Gastroesophageal sphincter (tissue), 4 donors: Measurements from ENCODE around the gene KRTAP16-1. TPM values are rescaled to one million over a fixed set of nuclear protein-coding genes. Genes with fewer than 3 reads are reported as not detected.

ENCODE experiments used
- ATAC-seq: fragments of 150-250 bp; one replicate; pipeline ENCODE4 v1.9.1; 2016; ENCODE audit warnings: mild to moderate bottlenecking, moderate library complexity
- H3K27ac ChIP-seq, 4 donors: fragments of 200-600 bp; sonication (generic) in 3 of 4; 1 replicate in 3 of 4; 2 replicates in 1 of 4; pipeline ENCODE4 v1.5.1; 2016 to 2019
- H3K27me3 ChIP-seq: fragments of 200-600 bp; sonication (generic); one replicate; pipeline ENCODE4 v1.5.1; 2019
- H3K36me3 ChIP-seq, 2 donors: fragments of 200-600 bp; sonication (generic); one replicate each; pipeline ENCODE4 v1.5.1; 2019; ENCODE audit warnings: control low read depth in 1 of 2
- H3K4me1 ChIP-seq, 3 donors: fragments of 200-600 bp; sonication (generic); 1 replicate in 2 of 3; 2 replicates in 1 of 3; pipeline ENCODE4 v1.5.1; 2016 to 2019; ENCODE audit warnings: control low read depth in 2 of 3
- H3K4me3 ChIP-seq, 2 donors: fragments of 200-600 bp; sonication (generic); one replicate each; pipeline ENCODE4 v1.5.1; 2019; ENCODE audit warnings: mild to moderate bottlenecking in 1 of 2, moderate library complexity in 1 of 2
- H3K9me3 ChIP-seq, 3 donors: fragments of 200-600 bp; sonication (generic); one replicate each; pipeline ENCODE4 v1.5.1; 2017 to 2019; ENCODE audit warnings: control low read depth in 2 of 3
- CTCF ChIP-seq, 4 experiments: fragments of 200-600 bp in 2 of 4; fragments of 450-650 bp in 2 of 4; sonication (generic) in 1 of 4; IDR thresholded peaks; one replicate each; pipeline ENCODE4 v1.5.1; 2017 to 2019; ENCODE audit warnings: antibody characterized with exemption in 4 of 4, mild to moderate bottlenecking in 2 of 4, moderate library complexity in 2 of 4
- EP300 ChIP-seq: sonication (generic); formaldehyde crosslinking; IDR thresholded peaks from one replicate; pipeline ENCODE4 v1.6.1; 2017; ENCODE audit warnings: antibody characterized with exemption, mild to moderate bottlenecking
- POLR2A ChIP-seq, 2 donors: fragments of 450-650 bp; IDR thresholded peaks; one replicate each; pipeline ENCODE4 v1.6.1; 2017; ENCODE audit warnings: antibody characterized with exemption in 2 of 2, mild to moderate bottlenecking in 2 of 2, moderate library complexity in 1 of 2
- POLR2AphosphoS5 ChIP-seq: sonication (generic); formaldehyde crosslinking; IDR thresholded peaks from one replicate; pipeline ENCODE4 v1.6.1; 2017; ENCODE audit warnings: antibody characterized with exemption
- WGBS, 2 donors: methylation state at CpG; one replicate each; pipeline ENCODE4 v1.1.5; 2018; ENCODE audit warnings: low coverage in 1 of 2; 5-methylcytosine and 5-hydroxymethylcytosine counted together
- total RNA-seq, 4 donors: library from RNA; depleted of rRNA; stranded (reverse); fragments of >200 nt; gene quantifications; one replicate each; pipeline ENCODE4 v1.1.0, GENCODE V29; 2016

KRTAP16-1 gene
- total RNA-seq, 4 donors from 2014 or later, result not detected

DNA sequence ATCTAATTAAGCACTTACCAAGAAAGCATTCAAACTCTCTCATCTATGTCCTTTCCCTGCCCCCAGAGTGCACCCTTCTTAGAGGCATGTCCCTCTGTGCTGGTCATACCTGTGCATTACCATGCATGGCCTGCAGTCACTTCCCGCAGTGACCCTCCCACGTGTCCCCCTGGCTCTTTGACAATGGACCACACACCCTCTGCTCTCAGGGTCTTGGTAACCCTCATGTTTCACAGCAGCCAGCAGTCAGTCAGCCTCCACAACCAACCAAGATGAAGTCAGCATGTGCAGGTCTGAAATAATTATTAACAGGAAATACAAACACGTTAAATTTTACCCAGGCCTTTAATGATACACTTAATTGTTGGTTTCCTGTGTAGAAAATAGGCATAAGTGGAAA lies 31.4 kb upstream of the KRTAP16-1 start:
- Histone ChIP-seq H3K27ac (no peak overlapping the region), H3K36me3 (no peaks in the 10 kb centered on the region), H3K4me1 (no peaks in the 10 kb centered on the region), H3K9me3 (peaks cover 0 to 7% (median 0%) of the 10 kb centered on the region in 3 donors), H3K4me3 (no peak overlapping the region), H3K27me3 (no peaks in the 10 kb centered on the region)
- no peak for ATAC-seq
- WGBS, 2 donors, result 27 to 57% methylated on average over 1 to 3 of the region's 3 CpGs
- TF ChIP-seq POLR2A (IDR thresholded peaks at IDR 0.05), result no peak
- no peak for TF ChIP-seq POLR2AphosphoS5
- TF ChIP-seq CTCF (IDR thresholded peaks at IDR 0.05), result no peak
- no peak for TF ChIP-seq EP300

- peaks cover 1% of the 10 kb centered on the region for H3K27me3 ChIP-seq
- no peak for ATAC-seq
- WGBS, 2 donors, result 43 to 47% methylated on average over 1 to 2 of the region's 2 CpGs
- peaks cover 0 to 7% (median 0%) of the 10 kb centered on the region in 3 donors for H3K9me3 ChIP-seq
- H3K4me1 ChIP-seq, result no peaks in the 10 kb centered on the region
- H3K27ac ChIP-seq, result no peak overlapping the region
- no peak overlapping the region for H3K4me3 ChIP-seq
- H3K36me3 ChIP-seq, result no peaks in the 10 kb centered on the region
- no peak for TF ChIP-seq POLR2A (IDR thresholded peaks at IDR 0.05)
- no peak for TF ChIP-seq EP300
- no peak for TF ChIP-seq CTCF (IDR thresholded peaks at IDR 0.05)
- no peak for TF ChIP-seq POLR2AphosphoS5
Measured at GRCh38 chr17:41339571-41340172, 30.6 kb upstream of the KRTAP16-1 start.

DNA sequence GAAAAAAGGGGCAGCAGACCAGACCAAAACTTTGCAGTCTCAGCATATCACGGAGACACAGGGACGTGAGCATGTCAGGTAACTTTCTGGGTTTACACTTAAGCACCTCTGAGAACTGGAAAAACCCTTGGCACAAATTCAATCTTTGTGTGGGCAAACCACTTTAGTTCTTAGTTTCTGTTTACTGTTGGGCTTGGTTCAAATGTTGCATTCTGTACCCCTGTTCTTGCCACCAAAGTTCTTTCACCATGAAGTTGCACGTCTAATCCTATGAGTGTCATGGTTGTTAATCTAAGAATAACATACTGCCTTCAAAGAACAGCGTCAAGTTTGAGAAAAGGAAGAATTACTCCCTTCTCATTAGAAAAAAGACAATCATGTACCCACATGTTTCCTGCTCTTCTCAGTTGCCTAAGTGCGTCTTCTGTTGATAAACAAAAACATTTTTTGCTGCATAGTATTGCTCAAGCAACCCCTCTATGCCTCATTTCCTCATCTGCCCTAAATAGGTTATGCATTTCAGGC lies 29.9 kb upstream of the KRTAP16-1 start:
- no peak for ATAC-seq
- Histone ChIP-seq H3K4me1 (no peaks in the 10 kb centered on the region), H3K4me3 (no peak overlapping the region), H3K9me3 (peaks cover 0 to 7% (median 0%) of the 10 kb centered on the region in 3 donors), H3K27ac (no peak overlapping the region), H3K36me3 (no peaks in the 10 kb centered on the region), H3K27me3 (peaks cover 4% of the 10 kb centered on the region)
- WGBS, 2 donors, result 38 to 64% methylated on average over 5 of the region's 5 CpGs
- TF ChIP-seq CTCF (IDR thresholded peaks at IDR 0.05) (no peak), POLR2AphosphoS5 (no peak), POLR2A (IDR thresholded peaks at IDR 0.05) (no peak), EP300 (no peak)

DNA sequence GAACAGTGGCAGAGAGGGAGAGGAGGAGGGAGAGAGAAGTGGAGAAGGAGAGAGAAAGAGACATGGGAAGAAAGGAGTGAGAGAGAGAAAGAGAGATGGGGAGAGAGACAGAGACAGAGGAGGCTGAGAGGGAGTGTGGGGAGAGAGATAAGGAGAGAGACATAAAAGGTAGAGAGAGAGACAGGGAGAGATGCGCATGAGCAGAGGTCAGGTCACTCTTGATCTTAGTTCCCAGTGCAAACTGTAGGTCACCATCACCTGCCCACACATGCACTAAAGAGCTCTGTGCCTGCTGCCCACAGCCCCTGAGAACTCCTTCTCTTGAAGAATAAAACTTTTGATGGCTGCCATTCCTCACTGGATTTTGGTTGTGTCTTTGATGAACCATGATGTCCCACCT lies 26.6 kb upstream of the KRTAP16-1 start:
- no peak overlapping the region for H3K27ac ChIP-seq
- peaks cover 13% of the 10 kb centered on the region for H3K27me3 ChIP-seq
- 77 to 100% methylated on average over 1 of the region's 1 CpG for WGBS, 2 donors
- no peaks in the 10 kb centered on the region for H3K4me1 ChIP-seq
- H3K9me3 ChIP-seq, result no peaks in the 10 kb centered on the region
- no peak for TF ChIP-seq POLR2A (IDR thresholded peaks at IDR 0.05)
- TF ChIP-seq CTCF (IDR thresholded peaks at IDR 0.05), result no peak
- no peak for TF ChIP-seq EP300
- no peak for TF ChIP-seq POLR2AphosphoS5
- no peak overlapping the region for H3K4me3 ChIP-seq
- ATAC-seq, result no peak
- no peaks in the 10 kb centered on the region for H3K36me3 ChIP-seq
